Memory B cell (primary cell): ENCODE results near the gene C6orf62.
"Not testable (repeated sequence)": the region's sequence is repeated elsewhere in the genome, so short reads cannot be mapped to it uniquely, and the experiment has no call there.

Experiments used
- ATAC-seq: fragments of 150-1000 bp; cut with Tn5 transposase; 2 replicates; pipeline ENCODE4 v1.10.0; 2021; ENCODE audit warnings: low read depth, mild to moderate bottlenecking, moderate library complexity
- DNase-seq, 2 donors: peaks; one replicate each; pipeline ENCODE4 v3.0.0; 2022; ENCODE audit warnings: low spot score in 2 of 2
- H3K27ac Mint-ChIP-seq: one replicate; pipeline ENCODE4 v1.8.0; 2022; ENCODE audit warnings: mild to moderate bottlenecking, moderate library complexity, mixed read lengths
- H3K27me3 Mint-ChIP-seq: one replicate; pipeline ENCODE4 v1.8.0; 2022; ENCODE audit warnings: mixed read lengths
- H3K36me3 Mint-ChIP-seq: one replicate; pipeline ENCODE4 v1.8.0; 2022; ENCODE audit warnings: mild to moderate bottlenecking, mixed read lengths
- H3K4me1 Mint-ChIP-seq: one replicate; pipeline ENCODE4 v1.8.0; 2022; ENCODE audit warnings: mixed read lengths
- H3K4me3 Mint-ChIP-seq: one replicate; pipeline ENCODE4 v1.8.0; 2022; ENCODE audit warnings: mild to moderate bottlenecking, moderate library complexity, mixed read lengths
- H3K9me3 Mint-ChIP-seq: one replicate; pipeline ENCODE4 v1.8.0; 2022; ENCODE audit warnings: mixed read lengths

The C6orf62 gene

DNA sequence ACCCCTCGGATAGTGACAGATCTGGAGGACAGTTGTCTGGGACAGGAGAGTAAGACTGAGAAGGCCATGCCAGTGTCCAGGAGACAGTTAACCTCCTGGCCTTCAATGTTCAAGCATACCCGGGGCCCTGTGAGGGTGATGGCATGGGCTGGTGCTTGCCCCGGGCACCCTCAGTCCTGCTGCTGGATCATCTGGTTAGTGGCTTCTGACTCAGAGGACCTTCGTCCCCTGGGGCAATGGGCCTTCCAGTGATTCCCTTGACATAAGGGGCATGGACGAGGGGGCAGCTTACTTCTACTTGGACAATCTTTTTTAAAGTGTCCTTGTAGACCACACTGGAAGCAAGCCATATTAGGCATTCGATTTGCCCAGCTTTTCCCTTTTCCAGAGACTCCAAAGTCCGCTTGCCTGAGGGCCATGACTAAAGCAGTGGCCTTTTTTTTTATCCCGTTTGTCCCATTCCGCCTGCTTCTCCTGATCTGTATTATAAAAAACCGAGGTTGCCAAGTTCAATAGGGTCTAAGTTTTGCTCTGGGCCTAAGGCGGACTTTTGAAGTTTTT lies 40.1 kb downstream of the C6orf62 start:
- not testable (repeated sequence) for H3K9me3 Mint-ChIP-seq, DNase-seq, H3K27me3 Mint-ChIP-seq, ATAC-seq, H3K4me1 Mint-ChIP-seq, H3K27ac Mint-ChIP-seq, H3K4me3 Mint-ChIP-seq
- H3K36me3 Mint-ChIP-seq = peaks cover 14% of the 10 kb centered on the region

DNA sequence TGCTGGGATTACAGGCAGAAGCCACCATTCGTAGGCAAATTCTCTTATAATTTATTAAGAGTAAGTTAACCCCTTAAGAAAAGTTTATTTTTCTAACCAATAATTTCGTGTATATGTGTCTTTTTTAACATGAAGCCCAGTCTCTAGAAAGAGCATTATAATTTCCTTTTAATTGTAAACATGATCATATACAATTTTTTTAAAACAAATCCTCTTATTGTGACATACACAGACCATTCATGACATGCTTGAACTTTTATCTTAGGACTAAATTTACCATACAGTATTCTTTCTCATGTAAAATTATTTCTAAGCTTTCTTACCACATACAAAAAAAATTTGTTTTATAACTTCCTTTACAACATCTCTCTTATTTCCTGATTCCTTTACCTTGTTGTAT lies 45.3 kb downstream of the C6orf62 start:
- no peak overlapping the region for H3K27ac Mint-ChIP-seq
- no peak overlapping the region for H3K4me3 Mint-ChIP-seq
- peaks cover 2% of the 10 kb centered on the region for H3K4me1 Mint-ChIP-seq
- ATAC-seq = no peak
- no peak for DNase-seq
- H3K9me3 Mint-ChIP-seq = peaks cover 1% of the 10 kb centered on the region
- no peaks in the 10 kb centered on the region for H3K27me3 Mint-ChIP-seq
- peaks cover 15% of the 10 kb centered on the region for H3K36me3 Mint-ChIP-seq

DNA sequence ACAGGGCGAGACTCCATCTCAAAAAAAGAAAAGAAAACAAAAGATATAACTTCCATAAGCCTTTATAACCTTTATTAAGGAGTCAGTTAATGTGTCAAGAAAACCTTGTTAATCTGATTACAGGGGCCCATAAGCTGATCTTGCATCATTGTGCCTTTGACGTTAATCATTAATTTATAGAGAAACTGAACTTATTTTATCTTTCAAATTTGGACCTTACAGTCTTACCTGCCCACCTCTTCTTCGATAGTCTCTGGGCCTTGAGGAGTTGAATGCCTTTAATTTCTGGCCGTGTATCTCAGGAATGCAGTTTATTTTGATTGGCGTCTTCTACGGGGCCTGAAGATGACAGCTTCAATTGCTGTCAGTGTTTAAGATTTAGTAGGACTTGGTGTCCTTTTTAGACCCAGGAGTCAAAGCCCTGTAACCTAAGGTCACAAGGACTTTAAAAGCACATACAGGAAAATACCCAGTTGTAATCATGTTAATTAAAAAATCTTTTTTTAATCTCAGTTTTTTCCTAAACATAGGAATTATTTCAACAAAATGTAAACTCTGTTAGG lies 46.3 kb downstream of the C6orf62 start:
- Mint-ChIP-seq H3K36me3 (peaks cover 15% of the 10 kb centered on the region), H3K4me1 (peaks cover 2% of the 10 kb centered on the region), H3K9me3 (peaks cover 1% of the 10 kb centered on the region), H3K27ac (no peak overlapping the region), H3K4me3 (no peak overlapping the region), H3K27me3 (no peaks in the 10 kb centered on the region)
- no peak for DNase-seq
- no peak for ATAC-seq

DNA sequence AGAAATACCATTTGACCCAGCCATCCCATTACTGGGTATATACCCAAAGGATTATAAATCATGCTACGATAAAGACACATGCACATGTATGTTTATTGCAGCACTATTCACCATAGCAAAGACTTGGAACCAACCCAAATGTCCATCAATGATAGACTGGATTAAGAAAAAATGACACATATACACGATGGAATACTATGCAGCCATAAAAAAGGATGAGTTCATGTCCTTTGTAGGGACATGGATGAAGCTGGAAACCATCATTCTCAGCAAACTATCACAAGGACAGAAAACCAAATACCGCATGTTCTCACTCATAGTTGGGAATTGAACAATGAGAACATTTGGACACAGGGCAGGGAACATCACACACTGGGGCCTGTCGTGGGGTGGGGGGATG lies 47.9 kb downstream of the C6orf62 start:
- not testable (repeated sequence) for ATAC-seq, H3K9me3 Mint-ChIP-seq, H3K4me3 Mint-ChIP-seq, H3K27me3 Mint-ChIP-seq, H3K4me1 Mint-ChIP-seq, DNase-seq, H3K27ac Mint-ChIP-seq
- H3K36me3 Mint-ChIP-seq = peaks cover 13% of the 10 kb centered on the region

DNA sequence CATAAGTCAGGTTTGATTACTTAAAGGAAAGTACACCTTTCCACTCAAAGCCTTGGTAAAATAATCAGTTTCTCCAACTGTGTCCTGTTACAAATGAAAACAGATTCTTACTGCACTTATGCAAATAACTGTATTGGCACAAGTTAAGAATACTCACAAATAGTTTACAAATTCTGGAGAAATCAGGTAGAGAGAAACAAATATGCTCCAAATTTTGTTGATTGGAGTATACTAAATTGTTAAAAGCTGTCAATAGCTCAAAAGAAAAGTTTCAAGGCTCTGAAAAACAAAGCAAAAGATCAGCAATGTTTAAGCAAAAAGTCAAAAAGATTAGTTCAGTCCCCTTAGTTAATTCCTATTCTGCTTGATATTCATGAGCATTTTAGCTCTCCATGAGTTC lies 48.5 kb downstream of the C6orf62 start:
- not testable (repeated sequence) for H3K9me3 Mint-ChIP-seq, H3K27ac Mint-ChIP-seq, H3K4me3 Mint-ChIP-seq, H3K27me3 Mint-ChIP-seq, ATAC-seq, DNase-seq
- Mint-ChIP-seq H3K4me1 (peaks cover 11% of the 10 kb centered on the region), H3K36me3 (peaks cover 13% of the 10 kb centered on the region)

GRCh38 chr6:24668997-24669361 lies 50.0 kb downstream of the C6orf62 start:
- Mint-ChIP-seq H3K27me3 (no peaks in the 10 kb centered on the region), H3K36me3 (peaks cover 12% of the 10 kb centered on the region), H3K4me1 (peaks cover 23% of the 10 kb centered on the region), H3K27ac (no peak overlapping the region), H3K9me3 (peaks cover 1% of the 10 kb centered on the region), H3K4me3 (no peak overlapping the region)
- ATAC-seq (no peak), DNase-seq (no peak)

DNA sequence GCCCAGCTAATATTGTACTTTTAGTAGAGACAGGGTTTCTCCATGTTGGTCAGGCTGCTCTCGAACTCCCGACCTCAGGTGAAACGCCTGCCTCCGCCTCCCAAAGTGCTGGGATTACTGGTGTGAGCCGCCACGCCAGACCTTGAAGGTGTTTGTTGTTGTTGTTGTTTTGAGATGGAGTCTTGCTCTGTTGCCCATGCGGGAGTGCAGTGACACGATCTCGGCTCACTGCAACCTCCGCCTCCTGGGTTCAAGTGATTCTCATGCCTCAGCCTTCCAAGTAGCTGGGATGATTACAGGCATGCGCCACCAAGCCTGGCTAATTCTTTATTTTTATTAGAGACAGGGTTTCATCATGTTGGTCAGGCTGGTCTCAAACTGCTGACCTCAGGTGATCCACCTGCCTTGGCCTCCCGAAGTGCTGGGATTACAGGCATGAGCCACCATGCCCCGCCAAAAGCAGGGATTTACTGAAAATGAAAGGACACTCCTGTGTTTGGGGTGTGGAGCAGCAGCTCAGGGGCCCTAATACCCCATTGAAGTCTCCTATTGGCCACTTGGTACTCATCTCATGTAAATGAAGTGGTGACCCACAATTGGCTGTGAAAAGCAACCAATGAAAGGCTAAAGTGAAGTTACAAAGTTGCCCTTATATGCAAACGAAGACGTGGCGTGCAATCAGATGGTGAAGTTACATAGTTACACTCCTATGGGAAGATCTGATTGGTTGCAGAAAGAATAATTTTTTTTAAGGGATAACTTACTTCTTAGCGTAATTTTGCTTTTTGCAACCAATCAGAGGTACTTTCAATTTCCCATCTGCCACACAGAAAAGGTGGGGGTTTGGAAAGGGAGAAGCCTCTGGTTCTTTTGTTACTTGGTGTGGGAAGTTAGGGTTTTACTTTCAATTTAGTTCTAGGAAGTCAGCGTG lies 50.6 kb downstream of the C6orf62 start:
- H3K27ac Mint-ChIP-seq = not testable (repeated sequence)
- Mint-ChIP-seq H3K4me1 (peaks cover 27% of the 10 kb centered on the region), H3K36me3 (peaks cover 15% of the 10 kb centered on the region)

DNA sequence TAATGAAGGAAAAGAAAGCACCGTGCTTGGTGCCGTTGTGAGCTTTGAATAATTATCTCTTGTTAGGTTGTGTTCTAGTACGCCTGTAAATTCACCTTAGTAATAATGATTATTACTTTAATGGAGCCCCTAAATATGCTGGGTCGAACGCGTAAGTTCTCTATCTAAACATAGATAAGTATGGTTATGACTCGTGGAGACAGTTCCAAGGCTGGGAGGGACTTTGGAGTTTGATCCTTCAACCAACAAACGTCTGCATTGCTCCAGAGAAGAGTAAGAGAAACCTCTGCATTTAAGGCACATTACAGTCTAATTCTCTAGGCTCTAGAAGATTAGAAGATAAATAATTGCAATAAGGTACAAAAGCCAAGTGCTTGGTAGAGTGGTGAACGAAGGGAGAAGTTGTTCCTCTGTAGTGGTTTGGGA lies 51.6 kb downstream of the C6orf62 start:
- peaks cover 22% of the 10 kb centered on the region for H3K36me3 Mint-ChIP-seq
- peaks cover 31% of the 10 kb centered on the region for H3K4me1 Mint-ChIP-seq

More for the DNA sequence above, 50.6 kb downstream of the C6orf62 start:
- DNase-seq, H3K9me3 Mint-ChIP-seq, H3K27me3 Mint-ChIP-seq, ATAC-seq: not testable (repeated sequence)
- peak overlapping the region; percentile 99 for H3K4me3 Mint-ChIP-seq

GRCh38 chr6:24666641-24667377 lies 52.1 kb downstream of the C6orf62 start, which contains the start of the genes ACOT13 and TDP2:
Gene ACOT13, plus strand, starts transcription at chr6:24667077. Its CDS starts 187 bp downstream, at chr6:24667264.
Gene TDP2, minus strand, starts transcription at chr6:24666899. Its CDS starts 37 bp downstream, at chr6:24666862.
- ATAC-seq = peak; percentile 92
- peak; percentile 84 to 90 for DNase-seq
- H3K4me1 Mint-ChIP-seq = peaks cover 31% of the 10 kb centered on the region
- peaks cover 22% of the 10 kb centered on the region for H3K36me3 Mint-ChIP-seq
- no peaks in the 10 kb centered on the region for H3K27me3 Mint-ChIP-seq
- peak within 1 kb of the TSS; percentile 98 for H3K27ac Mint-ChIP-seq
- peaks cover 1% of the 10 kb centered on the region for H3K9me3 Mint-ChIP-seq
- H3K4me3 Mint-ChIP-seq = peak within 1 kb of the TSS; percentile 99

More for the DNA sequence above, 51.6 kb downstream of the C6orf62 start:
- ATAC-seq (no peak), DNase-seq (no peak)
- H3K9me3 Mint-ChIP-seq = peaks cover 1% of the 10 kb centered on the region
- peak overlapping the region; percentile 99 for H3K4me3 Mint-ChIP-seq
- H3K27ac Mint-ChIP-seq = peak overlapping the region; percentile 98
- no peaks in the 10 kb centered on the region for H3K27me3 Mint-ChIP-seq

DNA sequence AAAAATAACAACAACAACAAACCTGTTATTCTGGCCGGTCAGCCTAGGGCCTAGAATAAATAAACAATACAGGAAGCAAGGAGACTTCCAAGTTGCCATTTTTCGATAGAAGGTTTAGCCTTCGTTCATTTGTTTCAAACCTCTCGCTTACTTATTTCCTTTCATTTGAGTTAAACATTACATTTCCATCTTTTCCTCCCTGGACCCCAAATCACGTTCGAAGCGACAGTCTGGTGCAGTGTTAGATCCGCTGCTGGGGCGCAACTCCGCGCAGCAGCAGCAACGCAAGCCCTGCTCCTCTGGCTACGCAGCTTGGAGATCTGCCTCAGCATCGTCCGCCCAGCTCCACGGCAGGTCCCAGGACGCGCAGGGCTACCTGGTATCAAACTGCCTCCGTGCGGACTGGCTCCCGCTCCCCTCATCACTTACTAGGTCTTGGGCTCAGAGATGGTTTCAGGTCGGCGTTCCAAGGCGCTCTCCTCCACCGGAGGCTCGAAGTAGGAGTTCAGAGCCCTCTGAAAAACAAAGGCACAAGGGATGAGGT lies 52.8 kb downstream of the C6orf62 start:
- ATAC-seq (peak; percentile 16), DNase-seq (no peak)
- Mint-ChIP-seq H3K36me3 (peaks cover 21% of the 10 kb centered on the region), H3K27ac (peak overlapping the region; percentile 98), H3K4me1 (peaks cover 31% of the 10 kb centered on the region), H3K27me3 (no peaks in the 10 kb centered on the region), H3K4me3 (peak overlapping the region; percentile 99), H3K9me3 (peaks cover 1% of the 10 kb centered on the region)

GRCh38 chr6:24664046-24664987 lies 54.6 kb downstream of the C6orf62 start:
- DNase-seq (no peak), ATAC-seq (no peak)
- no peaks in the 10 kb centered on the region for H3K27me3 Mint-ChIP-seq
- H3K36me3 Mint-ChIP-seq = peaks cover 12% of the 10 kb centered on the region
- H3K27ac Mint-ChIP-seq = peak overlapping the region; percentile 98
- peaks cover 31% of the 10 kb centered on the region for H3K4me1 Mint-ChIP-seq
- H3K9me3 Mint-ChIP-seq = no peaks in the 10 kb centered on the region
- no peak overlapping the region for H3K4me3 Mint-ChIP-seq

GRCh38 chr6:24663189-24663588 lies 55.8 kb downstream of the C6orf62 start:
- peaks cover 31% of the 10 kb centered on the region for H3K4me1 Mint-ChIP-seq
- no peak overlapping the region for H3K4me3 Mint-ChIP-seq

More at GRCh38 chr6:24663189-24663588, 55.8 kb downstream of the C6orf62 start:
- peaks cover 12% of the 10 kb centered on the region for H3K36me3 Mint-ChIP-seq
- no peaks in the 10 kb centered on the region for H3K27me3 Mint-ChIP-seq
- ATAC-seq = no peak
- no peaks in the 10 kb centered on the region for H3K9me3 Mint-ChIP-seq
- peak overlapping the region; percentile 49 for H3K27ac Mint-ChIP-seq
- no peak for DNase-seq
